ENCODE measurements around the gene PQBP1. TPM values are rescaled to one million over a fixed set of nuclear protein-coding genes. Genes with fewer than 3 reads are reported as not detected.
A peak's percentile ranks its signal among the peaks of the same experiment; 100 is the strongest.

Gene PQBP1
- total RNA-seq, 1 donor from 2014 or later = 56.2 TPM

DNA sequence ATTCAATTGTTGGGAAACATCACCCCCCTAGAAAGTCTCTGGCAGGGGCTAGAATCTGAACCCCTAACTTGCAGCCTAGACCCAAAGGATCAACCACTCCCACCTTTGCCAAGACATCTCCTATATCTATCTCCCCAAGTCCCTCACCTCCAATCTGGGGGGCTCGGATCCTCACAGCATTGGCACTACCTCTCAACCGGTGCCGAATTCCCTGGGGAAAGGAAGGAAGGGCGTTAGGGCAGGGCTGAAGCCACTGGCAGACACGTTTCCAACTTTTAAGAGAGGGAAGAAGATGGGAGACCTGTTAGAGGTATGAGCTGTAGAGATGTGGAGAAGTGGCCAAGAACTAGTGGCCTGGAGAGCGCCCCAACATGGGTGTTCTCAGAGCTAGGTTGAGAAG is 2.8 kb upstream of the PQBP1 start:
- DNase-seq = no peak
- intact Hi-C loops (cut with DNase I) = loop anchor here (10.0 kb wide), 1 partner anchor 90 kb away; the partner anchor contains the start of gene HDAC6
- no peak for ATAC-seq (ENCODE audit: poor library complexity)

DNA sequence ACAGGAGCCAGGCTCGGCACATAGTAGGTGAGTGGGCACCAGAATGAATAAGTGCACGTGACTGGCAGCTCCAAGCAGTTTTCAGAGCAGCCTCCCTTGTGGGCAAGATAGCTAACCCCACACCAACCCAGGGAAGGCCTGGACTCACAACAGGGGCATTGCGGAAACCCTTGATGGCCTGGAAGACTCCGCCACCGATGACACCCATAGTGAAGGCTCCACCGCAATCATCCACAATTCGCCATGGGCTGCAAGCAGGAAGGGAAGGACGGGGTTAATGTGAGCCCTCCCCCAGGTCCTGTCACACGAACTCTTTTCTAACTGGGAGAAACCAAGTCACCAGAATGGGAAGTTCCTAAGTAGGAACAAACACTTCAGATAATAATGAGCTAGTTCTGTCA is 1.1 kb upstream of the PQBP1 start:
- DNase-seq = no peak
- intact Hi-C loops (cut with DNase I) = loop anchor here (10.0 kb wide), 1 partner anchor 92 kb away; the partner anchor contains the start of gene HDAC6
- no peak for ATAC-seq (ENCODE audit: poor library complexity)

DNA sequence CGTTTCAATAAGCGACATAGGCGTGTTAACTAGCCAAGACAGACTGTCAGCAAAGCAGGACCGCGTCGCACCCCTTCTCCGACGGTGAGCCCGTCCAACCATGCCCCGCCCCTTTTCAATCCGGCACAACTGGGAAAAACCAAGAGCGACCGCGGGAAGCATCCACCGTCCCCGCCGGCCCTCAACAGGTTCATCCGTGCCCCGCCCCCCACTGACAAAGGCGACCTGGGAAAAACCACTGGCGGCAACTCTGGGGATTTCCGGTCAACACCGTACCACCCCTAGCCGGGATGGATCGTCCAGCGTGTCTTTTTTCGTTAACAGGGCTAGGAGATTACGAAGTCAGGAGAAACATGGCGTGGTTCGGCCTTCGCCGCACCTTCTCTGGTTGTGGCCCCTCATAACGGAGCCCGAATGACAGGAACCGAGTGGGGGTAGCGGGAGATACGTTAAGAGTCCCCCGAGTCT is 539 bp upstream of the PQBP1 start:
- intact Hi-C loops (cut with DNase I) = loop anchor here (10.0 kb wide), 1 partner anchor 92 kb away; the partner anchor contains the start of gene HDAC6
- DNase-seq = peak; percentile 76
- ATAC-seq (ENCODE audit: poor library complexity) = peak; percentile 69

DNA sequence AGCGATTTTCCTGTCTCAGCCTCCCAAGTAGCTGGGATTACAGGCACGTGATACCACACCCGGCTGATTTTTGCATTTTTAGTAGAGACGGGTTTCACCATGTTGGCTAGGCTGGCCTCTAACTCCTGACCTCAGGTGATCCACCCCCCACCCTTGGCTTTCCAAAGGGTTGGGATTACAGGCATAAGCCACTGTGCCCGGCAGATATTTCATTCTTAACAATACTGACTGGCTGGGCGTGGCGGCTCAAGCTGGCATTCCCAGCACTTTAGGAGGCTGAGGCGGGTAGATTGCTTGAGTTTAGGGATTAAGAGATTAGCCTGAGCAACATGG is 1.3 kb downstream of the PQBP1 start:
- no peak for ATAC-seq (ENCODE audit: poor library complexity)
- DNase-seq = no peak
- intact Hi-C loops (cut with DNase I) = loop anchor here (10.0 kb wide), 1 partner anchor 94 kb away; the partner anchor contains the start of gene HDAC6

DNA sequence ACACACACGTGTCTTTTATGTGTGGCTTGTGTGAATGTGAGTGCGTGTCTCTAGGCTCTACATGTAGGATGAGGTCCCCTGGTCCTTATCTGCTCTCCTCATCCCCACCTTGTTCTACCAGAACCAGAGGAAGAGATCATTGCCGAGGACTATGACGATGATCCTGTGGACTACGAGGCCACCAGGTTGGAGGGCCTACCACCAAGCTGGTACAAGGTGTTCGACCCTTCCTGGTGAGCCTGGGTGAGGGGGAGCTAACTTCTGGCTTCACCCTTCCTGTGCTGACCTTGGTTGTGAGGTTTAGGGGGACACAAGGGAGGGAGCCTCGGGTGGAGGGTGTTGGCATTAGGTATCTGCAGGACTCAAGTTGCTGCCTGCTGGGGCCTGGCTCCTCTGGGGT is 3.3 kb downstream of the PQBP1 start:
- intact Hi-C loops (cut with DNase I) = no loop called here
- ATAC-seq (ENCODE audit: poor library complexity) = no peak
- no peak for DNase-seq

DNA sequence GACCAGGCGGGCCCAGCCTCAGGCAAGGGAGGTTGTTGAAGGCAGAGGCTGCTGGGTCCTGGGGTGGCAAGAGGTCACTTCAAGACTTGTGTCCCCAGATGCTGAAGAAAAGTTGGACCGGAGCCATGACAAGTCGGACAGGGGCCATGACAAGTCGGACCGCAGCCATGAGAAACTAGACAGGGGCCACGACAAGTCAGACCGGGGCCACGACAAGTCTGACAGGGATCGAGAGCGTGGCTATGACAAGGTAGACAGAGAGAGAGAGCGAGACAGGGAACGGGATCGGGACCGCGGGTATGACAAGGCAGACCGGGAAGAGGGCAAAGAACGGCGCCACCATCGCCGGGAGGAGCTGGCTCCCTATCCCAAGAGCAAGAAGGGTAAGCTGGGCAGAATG is 4.4 kb downstream of the PQBP1 start:
- ATAC-seq (ENCODE audit: poor library complexity) (no peak), DNase-seq (no peak)
- intact Hi-C loops (cut with DNase I) = no loop called here

DNA sequence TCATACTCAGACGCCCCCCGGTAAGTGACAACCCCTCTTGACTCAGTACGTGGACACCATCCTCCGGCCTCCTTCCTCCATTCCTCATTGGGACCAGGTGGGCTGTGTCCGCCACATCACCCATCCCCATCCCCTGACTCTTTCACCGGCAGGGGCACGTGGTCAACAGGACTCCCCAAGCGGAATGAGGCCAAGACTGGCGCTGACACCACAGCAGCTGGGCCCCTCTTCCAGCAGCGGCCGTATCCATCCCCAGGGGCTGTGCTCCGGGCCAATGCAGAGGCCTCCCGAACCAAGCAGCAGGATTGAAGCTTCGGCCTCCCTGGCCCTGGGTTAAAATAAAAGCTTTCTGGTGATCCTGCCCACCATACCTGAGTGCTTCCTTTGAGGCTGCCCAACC is 5.0 kb downstream of the PQBP1 start:
- ATAC-seq (ENCODE audit: poor library complexity) (no peak), DNase-seq (no peak)
- intact Hi-C loops (cut with DNase I) = no loop called here

DNA sequence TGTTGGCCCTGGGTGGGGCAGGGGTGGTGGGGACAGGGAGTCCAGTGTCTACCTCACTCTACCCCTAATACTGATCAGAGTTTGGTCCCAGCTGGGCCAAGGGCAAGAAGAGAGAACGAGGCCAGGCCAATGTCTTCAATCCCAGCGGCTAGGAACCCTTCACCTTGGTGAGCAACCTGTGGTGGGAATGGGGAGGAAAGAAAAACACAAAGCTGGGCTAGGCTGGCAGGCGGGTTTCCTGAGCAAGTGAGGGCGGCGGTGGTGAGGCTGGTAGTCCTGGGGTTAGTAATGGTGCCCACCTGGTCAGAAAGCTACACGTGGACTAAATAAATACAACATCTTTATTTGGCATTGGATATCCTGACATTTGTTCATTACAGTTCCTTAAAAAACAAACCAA is 5.6 kb downstream of the PQBP1 start:
- intact Hi-C loops (cut with DNase I) = no loop called here
- DNase-seq (no peak), ATAC-seq (ENCODE audit: poor library complexity) (no peak)

DNA sequence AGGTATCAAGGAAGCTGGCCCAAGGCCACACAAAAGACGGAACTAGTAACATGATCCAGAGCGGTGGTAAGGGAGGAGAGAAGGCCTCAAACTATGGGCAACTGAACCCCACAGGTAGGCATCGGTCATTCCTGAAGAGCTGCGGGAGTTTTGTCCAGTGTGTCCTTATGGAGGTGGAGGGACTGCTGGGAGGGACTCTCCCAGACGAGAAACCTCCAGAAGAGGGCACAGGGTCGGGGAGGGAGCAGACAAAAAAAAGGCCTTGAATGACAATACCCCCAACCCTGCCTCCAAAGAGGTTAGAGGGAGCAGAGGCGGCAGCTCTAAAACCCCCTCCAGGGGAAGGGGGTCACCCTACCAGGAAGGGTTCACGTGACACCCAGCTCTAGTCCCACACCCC is 6.5 kb downstream of the PQBP1 start:
- intact Hi-C loops (cut with DNase I) = no loop called here
- ATAC-seq (ENCODE audit: poor library complexity) (no peak), DNase-seq (no peak)

DNA sequence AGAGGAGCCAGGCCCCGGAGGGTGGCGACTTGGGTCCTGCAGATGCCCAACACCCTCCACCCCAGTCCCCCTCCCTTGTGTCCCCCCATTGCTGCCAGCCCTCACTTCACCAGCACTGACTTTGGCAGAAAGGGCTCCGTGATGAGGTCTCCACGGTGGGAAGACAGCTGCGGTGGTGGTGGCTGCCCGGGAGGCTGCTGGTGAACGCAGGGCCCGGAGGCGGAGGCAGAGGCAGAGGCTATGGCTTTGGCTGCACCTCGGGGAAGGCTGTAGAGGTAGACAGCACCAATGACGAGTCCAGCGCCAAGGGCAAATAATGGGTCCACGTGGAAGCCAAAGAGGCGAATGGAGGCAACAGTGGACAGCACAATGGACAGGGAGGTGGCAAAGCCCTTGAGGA is 6.9 kb downstream of the PQBP1 start:
- intact Hi-C loops (cut with DNase I) = no loop called here
- no peak for ATAC-seq (ENCODE audit: poor library complexity)
- no peak for DNase-seq

DNA sequence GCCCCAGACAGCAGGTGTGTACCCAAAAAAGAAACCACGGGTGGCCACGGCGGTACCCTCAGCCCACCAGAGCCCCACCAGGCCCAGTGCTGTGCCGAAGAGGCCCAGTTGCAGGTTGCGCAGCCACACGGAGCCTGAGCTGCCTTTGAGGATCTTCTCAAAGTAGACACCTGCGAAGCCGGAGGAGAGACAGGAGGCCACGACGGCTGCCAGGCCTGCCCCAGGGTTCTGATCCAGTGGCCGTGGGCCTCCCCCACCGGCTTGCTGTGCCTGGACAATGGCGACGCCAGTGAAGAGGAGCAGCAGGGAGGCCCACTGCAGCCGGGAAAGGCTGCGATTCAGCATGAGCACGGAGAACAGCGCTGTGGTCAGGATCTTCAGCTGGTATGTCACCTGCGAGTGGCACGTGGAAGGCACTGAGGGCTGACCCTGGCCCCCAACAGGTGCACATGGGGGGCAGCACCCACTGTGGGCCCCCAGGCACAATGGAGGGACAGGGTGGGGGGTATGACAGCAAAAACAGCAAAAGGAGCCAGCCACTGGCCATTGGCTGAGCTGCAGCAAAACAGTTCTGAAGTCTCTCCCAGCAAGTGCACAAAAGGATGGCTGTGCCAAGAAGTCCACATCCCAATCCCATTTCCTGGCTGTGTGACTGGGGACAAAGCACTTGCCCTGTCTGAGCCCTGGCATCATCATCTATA is 7.5 kb downstream of the PQBP1 start:
- DNase-seq (no peak), ATAC-seq (ENCODE audit: poor library complexity) (no peak)
- intact Hi-C loops (cut with DNase I) = no loop called here

DNA sequence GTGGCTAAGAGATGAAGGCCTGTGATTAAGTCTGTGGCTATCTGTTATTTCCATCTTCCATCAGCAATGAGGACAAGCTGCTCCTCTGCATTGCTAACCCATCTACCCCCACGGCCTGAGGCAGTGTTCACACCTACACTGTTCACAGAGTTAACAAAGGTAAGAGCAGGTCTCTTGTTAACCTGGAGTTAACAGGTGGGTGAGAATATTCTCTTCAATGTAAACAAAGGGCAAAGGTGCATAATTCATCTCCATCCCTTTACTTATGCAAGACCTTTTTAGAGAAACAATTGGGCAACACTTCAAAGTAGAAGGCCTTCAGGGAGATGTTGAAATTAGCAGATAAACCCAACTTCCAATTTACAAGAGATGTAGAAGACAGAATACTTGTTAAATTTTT is 10.9 kb downstream of the PQBP1 start:
- intact Hi-C loops (cut with DNase I) = no loop called here
- DNase-seq = no peak
- no peak for ATAC-seq (ENCODE audit: poor library complexity)

DNA sequence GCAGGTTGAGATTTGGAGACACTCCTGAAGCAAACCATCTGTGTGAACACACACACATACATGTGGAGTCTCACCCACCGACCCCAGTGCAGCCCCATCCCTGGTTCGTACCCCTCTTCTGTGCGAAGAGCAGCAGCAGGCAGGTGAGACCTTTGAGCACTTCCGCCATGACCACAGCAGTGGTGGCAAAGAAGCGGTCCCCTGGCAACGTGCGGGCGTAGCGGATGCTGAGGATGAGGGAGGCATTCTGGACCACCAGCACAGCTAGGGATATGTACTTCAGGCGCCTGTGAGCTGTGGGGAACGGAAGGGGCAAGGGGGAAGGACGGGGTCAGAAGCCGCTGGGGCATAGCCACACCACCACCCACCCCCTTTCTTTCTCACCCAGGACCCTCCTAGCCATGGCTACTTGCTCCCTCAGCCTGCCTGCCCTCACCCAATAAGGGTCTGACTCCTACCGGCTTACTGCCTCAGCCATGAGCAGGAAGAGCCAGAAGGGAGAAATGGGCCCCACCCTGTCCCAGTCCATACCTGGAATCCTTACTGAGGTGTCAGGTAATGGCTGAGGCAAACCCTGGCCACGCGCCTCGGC is 12.1 kb downstream of the PQBP1 start:
- intact Hi-C loops (cut with DNase I) = no loop called here
- DNase-seq (no peak), ATAC-seq (ENCODE audit: poor library complexity) (no peak)

DNA sequence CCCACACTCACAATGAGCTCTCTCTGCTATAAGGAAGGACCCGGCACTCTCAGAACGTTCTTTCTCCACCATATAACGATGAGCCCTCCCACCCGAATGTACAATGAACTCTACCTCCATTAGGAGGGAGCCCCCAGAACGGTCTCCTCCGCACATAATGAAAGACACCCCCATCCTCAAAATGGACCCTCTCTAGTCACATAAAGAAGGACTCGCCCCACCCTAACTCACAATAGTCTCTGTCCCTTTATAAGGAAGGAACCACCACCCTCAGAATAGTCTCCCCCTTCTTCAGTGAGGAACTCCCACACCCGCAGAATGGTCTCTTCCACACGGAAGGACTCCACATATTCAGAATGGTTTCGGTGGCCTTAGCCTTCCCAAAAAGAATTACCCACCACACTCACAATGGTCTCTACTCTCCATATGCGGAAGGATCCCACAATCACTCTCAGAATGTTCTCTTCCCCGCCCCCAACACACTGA is 13.2 kb downstream of the PQBP1 start:
- ATAC-seq (ENCODE audit: poor library complexity) (peak; percentile 7), DNase-seq (no peak)
- intact Hi-C loops (cut with DNase I) = no loop called here

DNA sequence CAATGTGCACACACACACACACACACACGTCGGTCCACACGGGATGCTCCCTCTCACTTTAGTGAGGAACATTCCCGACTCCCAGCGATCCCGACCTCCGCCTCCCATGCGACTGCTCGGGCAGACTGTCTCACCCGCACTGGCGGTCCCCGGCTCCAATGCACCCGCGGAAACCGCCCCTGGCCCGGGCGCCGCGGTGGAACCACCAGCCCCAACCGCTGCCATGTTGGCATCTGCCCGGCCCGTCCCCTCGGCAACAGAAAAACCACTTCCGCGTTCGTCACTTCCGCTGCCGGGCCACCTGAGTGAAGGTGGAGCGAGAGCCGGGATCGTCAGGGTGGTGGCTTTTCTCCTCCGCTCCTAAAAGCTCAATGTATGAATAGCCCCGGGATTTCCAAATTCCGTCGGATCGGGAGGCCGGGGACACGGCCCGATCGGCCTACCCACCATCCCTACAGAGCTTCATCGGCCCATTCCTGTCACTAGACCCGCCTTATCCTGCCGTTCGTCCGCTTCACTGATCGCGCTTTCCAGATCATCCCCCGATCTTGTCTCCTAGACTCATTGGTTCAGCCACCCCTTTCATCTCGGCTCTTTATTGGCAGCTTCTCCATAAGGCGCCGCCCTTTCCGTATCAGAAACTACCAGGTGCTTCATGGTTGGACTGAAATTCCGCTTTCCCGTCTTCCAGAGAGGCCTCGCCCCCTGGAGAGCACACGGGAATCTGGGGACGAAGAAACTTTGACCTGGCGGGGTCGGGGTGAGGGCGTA is 13.9 kb downstream of the PQBP1 start, which contains the start of gene SLC35A2:
SLC35A2 (minus strand) TSS at position 235 of the 771 bp plus-strand sequence; CDS start at position 225, 10 bp downstream.
- intact Hi-C loops (cut with DNase I) = no loop called here
- DNase-seq (peak; percentile 88), ATAC-seq (ENCODE audit: poor library complexity) (peak; percentile 96)

DNA sequence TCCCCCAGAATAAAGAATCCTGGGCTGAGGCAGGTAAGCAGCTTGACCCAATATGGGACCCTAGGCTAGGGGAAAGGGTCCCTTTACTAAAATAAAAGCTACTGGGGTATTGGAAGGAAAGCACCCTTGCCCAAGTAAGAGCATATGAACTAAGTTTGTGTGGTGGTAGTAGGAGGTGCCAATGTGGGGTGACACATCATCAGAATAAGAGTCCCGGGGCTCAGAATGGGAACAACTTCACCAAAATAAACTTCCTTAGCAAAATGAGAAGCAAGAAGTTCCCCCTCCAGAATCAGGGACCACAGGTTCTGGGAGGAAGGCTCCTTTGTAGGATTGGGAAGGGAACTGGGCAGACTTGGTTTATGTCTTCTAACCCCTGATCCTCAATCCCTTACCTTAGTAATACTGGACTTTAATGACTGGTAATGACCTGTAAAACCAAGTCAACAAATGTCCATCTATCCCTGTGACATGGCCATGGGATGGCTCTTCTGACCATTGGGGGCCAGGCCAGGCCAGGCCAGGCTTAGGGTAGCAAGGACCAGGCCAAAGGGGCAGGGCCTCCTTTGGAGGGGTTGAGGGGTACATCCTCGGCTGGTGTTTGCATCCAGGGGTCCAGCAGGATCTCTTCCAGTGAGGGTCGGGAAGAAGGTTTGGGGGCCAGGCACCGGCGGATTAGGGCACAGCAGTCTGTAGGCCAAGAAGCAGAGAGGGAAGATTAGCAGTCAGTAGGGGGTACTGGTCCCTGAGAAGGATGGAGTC is 16.1 kb downstream of the PQBP1 start:
- intact Hi-C loops (cut with DNase I) = no loop called here
- no peak for DNase-seq
- no peak for ATAC-seq (ENCODE audit: poor library complexity)

DNA sequence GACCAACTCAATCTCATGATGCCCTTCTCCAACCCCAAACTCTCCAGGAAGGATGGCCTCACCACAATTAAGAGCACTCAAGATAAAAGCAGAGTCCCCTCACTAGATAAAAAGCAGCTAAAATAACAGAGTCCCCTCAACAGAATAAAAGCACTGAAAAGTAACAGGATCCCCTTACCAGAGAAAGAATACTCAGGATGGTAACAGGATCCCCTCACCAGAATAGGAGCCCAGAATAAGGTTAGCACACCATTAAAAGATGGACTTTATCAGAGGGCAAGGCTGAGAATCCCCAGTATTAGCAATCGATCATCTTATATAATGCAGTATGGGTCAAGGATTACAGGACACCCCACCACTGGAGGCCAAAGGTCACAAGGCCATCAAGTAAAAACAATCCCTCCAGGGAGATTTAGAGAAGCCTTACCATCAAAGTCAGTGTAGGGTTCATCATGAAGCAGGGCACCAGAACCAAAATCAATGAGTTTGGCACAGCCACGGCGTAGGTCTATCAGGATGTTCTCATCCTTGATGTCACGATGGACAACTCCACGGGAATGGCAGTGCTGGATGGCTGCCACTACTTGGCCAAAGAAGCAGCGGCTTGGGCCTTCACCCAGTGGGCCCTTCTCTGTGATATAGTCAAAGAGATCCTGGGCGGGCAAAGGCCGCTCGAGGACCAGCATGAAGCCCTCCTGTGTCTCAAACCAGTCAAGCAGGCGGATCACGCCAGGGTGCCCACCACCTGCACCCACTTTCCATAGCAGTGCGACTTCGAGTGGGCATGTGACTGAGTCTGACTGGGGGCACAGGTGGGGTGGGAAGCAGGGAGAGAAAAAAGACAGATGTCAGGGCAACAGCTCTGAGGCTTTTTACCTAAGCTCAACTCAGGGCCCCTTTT is 17.1 kb downstream of the PQBP1 start:
- DNase-seq (no peak), ATAC-seq (ENCODE audit: poor library complexity) (no peak)
- intact Hi-C loops (cut with DNase I) = no loop called here
